Measurements from ENCODE around the gene MYO1G.

Gene MYO1G

GRCh38 chr7:44989132-44989531, 10.3 kb upstream of the MYO1G start:
- no peak overlapping the region for H3K4me3 ChIP-seq (ENCODE audit: low read length)
- TF ChIP-seq CTCF (IDR thresholded peaks at IDR 0.05; ENCODE audit: insufficient read depth, low read depth, low read length, missing control alignments) = no peak
- DNase-seq (ENCODE audit: low read depth) = no peak

- H3K4me3 ChIP-seq (ENCODE audit: low read length) = no peak overlapping the region
- peak; percentile 41 for DNase-seq (ENCODE audit: low read depth)
- no peak for TF ChIP-seq CTCF (IDR thresholded peaks at IDR 0.05; ENCODE audit: insufficient read depth, low read depth, low read length, missing control alignments)
These were observed 9.9 kb upstream of the MYO1G start for GRCh38 chr7:44988701-44989100.

GRCh38 chr7:44987996-44988395, 9.2 kb upstream of the MYO1G start:
- DNase-seq (ENCODE audit: low read depth) = no peak
- no peak overlapping the region for H3K4me3 ChIP-seq (ENCODE audit: low read length)
- TF ChIP-seq CTCF (IDR thresholded peaks at IDR 0.05; ENCODE audit: insufficient read depth, low read depth, low read length, missing control alignments) = no peak

GRCh38 chr7:44987457-44987856, 8.6 kb upstream of the MYO1G start:
- TF ChIP-seq CTCF (IDR thresholded peaks at IDR 0.05; ENCODE audit: insufficient read depth, low read depth, low read length, missing control alignments) = no peak
- DNase-seq (ENCODE audit: low read depth) = no peak
- no peak overlapping the region for H3K4me3 ChIP-seq (ENCODE audit: low read length)

GRCh38 chr7:44986218-44987053, 7.6 kb upstream of the MYO1G start:
- peak; percentile 95 for DNase-seq (ENCODE audit: low read depth)

GRCh38 chr7:44985900-44986217, 7.0 kb upstream of the MYO1G start:
- no peak for TF ChIP-seq CTCF (IDR thresholded peaks at IDR 0.05; ENCODE audit: insufficient read depth, low read depth, low read length, missing control alignments)
- no peak for DNase-seq (ENCODE audit: low read depth)
- peak overlapping the region; percentile 98 for H3K4me3 ChIP-seq (ENCODE audit: low read length)

More at GRCh38 chr7:44986218-44987053, 7.6 kb upstream of the MYO1G start:
- TF ChIP-seq CTCF (IDR thresholded peaks at IDR 0.05; ENCODE audit: insufficient read depth, low read depth, low read length, missing control alignments) = no peak
- H3K4me3 ChIP-seq (ENCODE audit: low read length) = peak overlapping the region; percentile 98

Measured in epithelial cell of esophagus (primary cell).